Liver (tissue), 9 donors: ENCODE results near the gene SEC14L6. TPM values are rescaled to one million over a fixed set of nuclear protein-coding genes. Genes with fewer than 3 reads are reported as not detected.

ENCODE experiments used
- DNase-seq: peaks from one replicate; pipeline ENCODE4 v3.0.0-alpha.2; 2017; ENCODE audit warnings: low spot score
- H3K27ac ChIP-seq, 2 donors: one replicate each; pipeline ENCODE4 v1.7.0; 2013; ENCODE audit warnings: inconsistent platforms in 2 of 2, low read length in 2 of 2, control low read depth in 1 of 2, low read depth in 1 of 2, mild to moderate bottlenecking in 1 of 2
- H3K27me3 ChIP-seq, 4 donors: one replicate each; pipeline versions ENCODE4 v1.6.1 to v1.7.0; 2013; ENCODE audit warnings: low read length in 3 of 4, inconsistent platforms in 1 of 4, mild to moderate bottlenecking in 1 of 4, moderate library complexity in 1 of 4; ENCODE audit not compliant: control insufficient read depth in 4 of 4, insufficient read depth in 4 of 4
- H3K36me3 ChIP-seq, 4 donors: one replicate each; pipeline versions ENCODE4 v1.6.1 to v1.7.0; 2013; ENCODE audit warnings: low read length in 3 of 4, mild to moderate bottlenecking in 3 of 4, low read depth in 1 of 4, moderate library complexity in 1 of 4; ENCODE audit not compliant: control insufficient read depth in 4 of 4, insufficient read depth in 3 of 4
- H3K4me1 ChIP-seq, 4 donors: one replicate each; pipeline versions ENCODE4 v1.6.1 to v1.7.0; 2013; ENCODE audit warnings: low read length in 3 of 4, mild to moderate bottlenecking in 3 of 4, moderate library complexity in 1 of 4; ENCODE audit not compliant: control insufficient read depth in 4 of 4, insufficient read depth in 4 of 4
- H3K4me3 ChIP-seq, 3 donors: one replicate each; pipeline versions ENCODE4 v1.6.1 to v1.7.0; 2013; ENCODE audit warnings: low read length in 3 of 3, control low read depth in 1 of 3, low read depth in 1 of 3, mild to moderate bottlenecking in 1 of 3
- H3K9ac ChIP-seq, 2 donors: one replicate each; pipeline ENCODE4 v1.7.0; 2013; ENCODE audit warnings: low read length in 2 of 2, mild to moderate bottlenecking in 2 of 2, moderate library complexity in 2 of 2, control low read depth in 1 of 2, low read depth in 1 of 2
- H3K9me3 ChIP-seq, 4 donors: one replicate each; pipeline versions ENCODE4 v1.6.1 to v1.7.0; 2013; ENCODE audit warnings: low read length in 3 of 4; ENCODE audit not compliant: control insufficient read depth in 4 of 4
- CTCF ChIP-seq: fragments of 150-350 bp; IDR thresholded peaks from 2 replicates; pipeline ENCODE4 v1.5.1; 2017; ENCODE audit warnings: improper control_type of control experiment, low read depth, low read length; ENCODE audit not compliant: missing input control
- EGR1 ChIP-seq, 2 donors: IDR thresholded peaks; 2 replicates each; pipeline ENCODE4 v1.6.1; 2016 to 2018; ENCODE audit warnings: antibody characterized with exemption in 2 of 2, low read depth in 2 of 2
- FOXA1 ChIP-seq: IDR thresholded peaks from 2 replicates; pipeline ENCODE4 v1.6.1; 2016; ENCODE audit warnings: antibody characterized with exemption
- FOXA2 ChIP-seq: IDR thresholded peaks from 2 replicates; pipeline ENCODE4 v1.6.1; 2016; ENCODE audit warnings: antibody characterized with exemption
- GABPA ChIP-seq, 2 donors: IDR thresholded peaks in 1 of 2; conservative IDR thresholded peaks in 1 of 2; 2 replicates each; pipeline ENCODE4 v1.6.1; 2016; ENCODE audit warnings: antibody characterized with exemption in 2 of 2, mild to moderate bottlenecking in 1 of 2, moderate library complexity in 1 of 2
- HNF4A ChIP-seq, 2 donors: conservative IDR thresholded peaks; 2 replicates each; pipeline ENCODE4 v1.6.1; 2016; ENCODE audit warnings: antibody characterized with exemption in 2 of 2, mild to moderate bottlenecking in 2 of 2
- HNF4G ChIP-seq: IDR thresholded peaks from 2 replicates; pipeline ENCODE4 v1.6.1; 2016; ENCODE audit warnings: antibody characterized with exemption
- JUND ChIP-seq, 2 donors: IDR thresholded peaks; 2 replicates each; pipeline ENCODE4 v1.6.1; 2016; ENCODE audit warnings: antibody characterized with exemption in 2 of 2
- MAX ChIP-seq: IDR thresholded peaks from 2 replicates; pipeline ENCODE4 v1.6.1; 2016; ENCODE audit warnings: antibody characterized with exemption
- NR2F2 ChIP-seq: IDR thresholded peaks from 2 replicates; pipeline ENCODE4 v1.6.1; 2016; ENCODE audit warnings: antibody characterized with exemption
- RXRA ChIP-seq, 2 donors: IDR thresholded peaks; 2 replicates each; pipeline ENCODE4 v1.6.1; 2017 to 2018; ENCODE audit warnings: antibody characterized with exemption in 2 of 2, mild to moderate bottlenecking in 1 of 2
- SP1 ChIP-seq: IDR thresholded peaks from 2 replicates; pipeline ENCODE4 v1.6.1; 2018; ENCODE audit warnings: antibody characterized with exemption, mild to moderate bottlenecking
- TAF1 ChIP-seq: conservative IDR thresholded peaks from 2 replicates; pipeline ENCODE4 v1.6.1; 2016; ENCODE audit warnings: antibody characterized with exemption, mild to moderate bottlenecking
- YY1 ChIP-seq: IDR thresholded peaks from 2 replicates; pipeline ENCODE4 v1.6.1; 2016; ENCODE audit warnings: antibody characterized with exemption, mild to moderate bottlenecking
- ZBTB33 ChIP-seq: IDR thresholded peaks from 2 replicates; pipeline ENCODE4 v1.6.1; 2016; ENCODE audit warnings: antibody characterized with exemption
- WGBS: extraction: QIAGEN DNeasy Blood & Tissue Kit; methylation state at CpG from one replicate; pipeline ENCODE4 v1.1.7; 2013; 5-methylcytosine and 5-hydroxymethylcytosine counted together
- polyA plus RNA-seq, 2 donors: library from polyadenylated mRNA; stranded (reverse) in 1 of 2; unstranded in 1 of 2; fragments of 200-250 nt in 1 of 2; fragments of >200 nt in 1 of 2; fragmentation: Nextera tagmentation in 1 of 2; extraction: Ambion mirVana in 1 of 2; gene quantifications; one replicate each; pipeline versions ENCODE4 v1.2.1 to v1.2.3, GENCODE V29; 2013 to 2015
- total RNA-seq, 2 donors: library from RNA; depleted of rRNA; stranded (reverse); fragments of >200 nt; gene quantifications; one replicate each; pipeline ENCODE4 v1.2.3, GENCODE V29; 2014
- TF ChIP-seq, protein P1 (sequence below): IDR thresholded peaks from 2 replicates; pipeline ENCODE4 v1.6.1; 2016; ENCODE audit warnings: antibody characterized with exemption, mild to moderate bottlenecking
- TF ChIP-seq, protein P2 (sequence below): IDR thresholded peaks from 2 replicates; pipeline ENCODE4 v1.6.1; 2016; ENCODE audit warnings: antibody characterized with exemption
- donor health status: healthy.
- donor health status: healthy.
- donor health status: healthy.
- donor health status: healthy.
- donor health status: healthy.

The SEC14L6 gene
- total and polyA plus RNA-seq, 4 donors: 0.18 to 0.70 (median 0.28) TPM

GRCh38 chr22:30582051-30582450 is 35.5 kb upstream of the SEC14L6 start:
- Histone ChIP-seq H3K9me3 (no peaks in the 10 kb centered on the region), H3K9ac (no peak overlapping the region), H3K4me3 (no peak overlapping the region), H3K27ac (no peak overlapping the region), H3K4me1 (no peaks in the 10 kb centered on the region), H3K27me3 (no peaks in the 10 kb centered on the region), H3K36me3 (peaks cover 27 to 97% (median 62%) of the 10 kb centered on the region in 4 donors)
- WGBS: 94% methylated on average over 6 of the region's 6 CpGs
- TF ChIP-seq NR2F2: no peak
- TF ChIP-seq, protein P1, sequence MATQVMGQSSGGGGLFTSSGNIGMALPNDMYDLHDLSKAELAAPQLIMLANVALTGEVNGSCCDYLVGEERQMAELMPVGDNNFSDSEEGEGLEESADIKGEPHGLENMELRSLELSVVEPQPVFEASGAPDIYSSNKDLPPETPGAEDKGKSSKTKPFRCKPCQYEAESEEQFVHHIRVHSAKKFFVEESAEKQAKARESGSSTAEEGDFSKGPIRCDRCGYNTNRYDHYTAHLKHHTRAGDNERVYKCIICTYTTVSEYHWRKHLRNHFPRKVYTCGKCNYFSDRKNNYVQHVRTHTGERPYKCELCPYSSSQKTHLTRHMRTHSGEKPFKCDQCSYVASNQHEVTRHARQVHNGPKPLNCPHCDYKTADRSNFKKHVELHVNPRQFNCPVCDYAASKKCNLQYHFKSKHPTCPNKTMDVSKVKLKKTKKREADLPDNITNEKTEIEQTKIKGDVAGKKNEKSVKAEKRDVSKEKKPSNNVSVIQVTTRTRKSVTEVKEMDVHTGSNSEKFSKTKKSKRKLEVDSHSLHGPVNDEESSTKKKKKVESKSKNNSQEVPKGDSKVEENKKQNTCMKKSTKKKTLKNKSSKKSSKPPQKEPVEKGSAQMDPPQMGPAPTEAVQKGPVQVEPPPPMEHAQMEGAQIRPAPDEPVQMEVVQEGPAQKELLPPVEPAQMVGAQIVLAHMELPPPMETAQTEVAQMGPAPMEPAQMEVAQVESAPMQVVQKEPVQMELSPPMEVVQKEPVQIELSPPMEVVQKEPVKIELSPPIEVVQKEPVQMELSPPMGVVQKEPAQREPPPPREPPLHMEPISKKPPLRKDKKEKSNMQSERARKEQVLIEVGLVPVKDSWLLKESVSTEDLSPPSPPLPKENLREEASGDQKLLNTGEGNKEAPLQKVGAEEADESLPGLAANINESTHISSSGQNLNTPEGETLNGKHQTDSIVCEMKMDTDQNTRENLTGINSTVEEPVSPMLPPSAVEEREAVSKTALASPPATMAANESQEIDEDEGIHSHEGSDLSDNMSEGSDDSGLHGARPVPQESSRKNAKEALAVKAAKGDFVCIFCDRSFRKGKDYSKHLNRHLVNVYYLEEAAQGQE: no peak
- TF ChIP-seq HNF4A (conservative IDR thresholded peaks at IDR 0.05): no peak
- TF ChIP-seq GABPA (IDR thresholded peaks at IDR 0.05 in 1 of 2, conservative IDR thresholded peaks at IDR 0.05 in 1 of 2): no peak
- TF ChIP-seq, protein P2, sequence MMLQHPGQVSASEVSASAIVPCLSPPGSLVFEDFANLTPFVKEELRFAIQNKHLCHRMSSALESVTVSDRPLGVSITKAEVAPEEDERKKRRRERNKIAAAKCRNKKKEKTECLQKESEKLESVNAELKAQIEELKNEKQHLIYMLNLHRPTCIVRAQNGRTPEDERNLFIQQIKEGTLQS: no peak
- no peak for TF ChIP-seq FOXA2
- TF ChIP-seq TAF1: no peak
- no peak for TF ChIP-seq YY1
- no peak for TF ChIP-seq RXRA (IDR thresholded peaks at IDR 0.05)
- TF ChIP-seq SP1: no peak
- no peak for TF ChIP-seq HNF4G
- no peak for TF ChIP-seq MAX
- no peak for TF ChIP-seq CTCF
- no peak for DNase-seq

DNA sequence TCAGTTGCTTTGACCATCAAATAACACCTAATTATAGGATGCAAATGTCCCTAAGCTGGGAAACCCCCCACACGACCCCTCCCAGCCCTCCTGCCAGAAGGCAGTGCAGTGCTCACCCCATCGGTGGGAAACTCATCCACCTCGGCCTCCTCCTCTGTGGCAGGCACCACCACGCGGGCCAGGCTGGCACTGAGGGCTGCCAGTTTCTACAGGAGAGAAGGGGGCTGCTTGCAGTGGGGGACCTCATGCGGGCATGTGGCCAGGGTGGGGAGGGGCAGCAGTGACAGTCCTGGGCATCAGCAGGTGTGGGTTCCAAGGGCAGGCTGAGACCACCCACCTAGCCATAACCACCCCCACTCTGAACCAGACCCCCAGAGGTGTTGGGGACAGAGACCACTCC is 34.4 kb upstream of the SEC14L6 start:
- TF ChIP-seq FOXA1 (no peak), YY1 (no peak), NR2F2 (no peak), RXRA (IDR thresholded peaks at IDR 0.05) (no peak), FOXA2 (no peak), HNF4A (conservative IDR thresholded peaks at IDR 0.05) (no peak), MAX (no peak), HNF4G (no peak), JUND (IDR thresholded peaks at IDR 0.05) (no peak), GABPA (IDR thresholded peaks at IDR 0.05 in 1 of 2, conservative IDR thresholded peaks at IDR 0.05 in 1 of 2) (no peak), EGR1 (IDR thresholded peaks at IDR 0.05; ENCODE audit: low read depth in 2 of 2) (no peak), ZBTB33 (no peak), SP1 (no peak), TAF1 (no peak)
- TF ChIP-seq, protein P2: no peak
- TF ChIP-seq, protein P1: no peak
- no peak overlapping the region for H3K27ac ChIP-seq
- H3K9ac ChIP-seq: no peak overlapping the region
- no peak overlapping the region for H3K4me3 ChIP-seq
- no peak for DNase-seq
- 88% methylated on average over 6 of the region's 6 CpGs for WGBS
- no peaks in the 10 kb centered on the region for H3K9me3 ChIP-seq
- H3K27me3 ChIP-seq: no peaks in the 10 kb centered on the region
- no peaks in the 10 kb centered on the region for H3K4me1 ChIP-seq
- H3K36me3 ChIP-seq: peaks cover 27 to 97% (median 57%) of the 10 kb centered on the region in 4 donors
